Ramos (cell line): ENCODE results near the gene PLEKHG7.

Experiments used
- in situ Hi-C: fragments of 300-500 bp; cut with MboI; formaldehyde crosslinking; loops from one replicate; pipeline ENCODE4 v1.14.3; 2022; ENCODE audit warnings: low sequenced_read_pairs; ENCODE audit not compliant: unreplicated experiment

PLEKHG7 gene

DNA sequence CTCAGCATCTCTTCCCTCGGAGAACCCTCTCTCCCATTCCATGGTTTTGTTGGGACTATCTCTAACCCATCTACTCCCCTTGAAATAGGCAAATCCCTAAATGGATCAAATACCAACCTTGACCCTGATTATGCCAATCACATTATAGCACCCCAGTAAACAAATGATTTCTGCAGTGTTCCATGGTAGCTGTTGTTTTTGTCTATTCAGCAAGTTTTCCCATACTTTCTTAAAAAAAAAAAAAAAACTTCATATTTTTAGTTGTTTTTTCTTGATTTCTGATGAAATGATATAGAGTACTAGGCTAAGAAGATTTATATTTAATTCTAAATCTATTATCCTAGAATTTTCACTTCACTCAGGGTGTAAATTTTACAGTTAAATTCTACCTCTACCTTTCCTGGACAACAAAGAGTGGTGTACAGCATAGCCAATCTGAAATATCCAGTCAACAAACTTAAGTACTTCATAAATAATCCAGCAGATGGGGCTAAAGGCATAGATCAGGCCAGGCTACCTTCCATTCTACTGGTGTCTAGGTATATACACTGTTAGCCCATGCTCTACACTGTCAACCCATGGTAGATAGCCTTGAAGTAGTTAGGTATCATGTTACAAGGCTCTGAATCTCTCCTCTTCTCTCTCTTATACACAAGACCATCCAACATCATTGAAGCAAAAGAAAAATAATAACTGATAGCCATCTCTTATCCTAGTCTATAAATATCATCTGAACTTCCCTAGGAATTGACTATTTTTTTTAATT lies 82.2 kb downstream of the PLEKHG7 start:
- in situ Hi-C loops: loop anchor here (25.0 kb wide), 1 partner anchor 602 kb away; the partner anchor contains the start of gene NUDT4

DNA sequence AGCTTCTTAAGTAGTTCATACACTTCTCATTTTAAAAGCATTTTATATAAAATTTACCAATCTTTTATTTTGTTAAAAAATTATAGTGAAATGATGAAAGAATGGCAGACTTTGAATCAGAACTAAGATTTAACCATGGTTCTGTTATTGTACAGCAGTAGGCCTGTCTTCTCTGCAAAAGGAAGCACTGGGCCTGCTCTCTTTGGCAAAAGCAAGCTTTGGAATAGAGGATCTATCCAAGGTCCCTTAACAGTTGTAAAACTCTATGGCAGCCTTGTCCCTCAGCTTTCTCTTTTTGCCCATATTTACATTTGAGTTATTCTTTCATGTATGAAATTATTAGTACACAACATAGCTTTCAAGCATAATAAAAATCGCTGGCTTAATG lies 82.8 kb downstream of the PLEKHG7 start:
- in situ Hi-C loops: loop anchor here (25.0 kb wide), 1 partner anchor 602 kb away; the partner anchor contains the start of gene NUDT4

DNA sequence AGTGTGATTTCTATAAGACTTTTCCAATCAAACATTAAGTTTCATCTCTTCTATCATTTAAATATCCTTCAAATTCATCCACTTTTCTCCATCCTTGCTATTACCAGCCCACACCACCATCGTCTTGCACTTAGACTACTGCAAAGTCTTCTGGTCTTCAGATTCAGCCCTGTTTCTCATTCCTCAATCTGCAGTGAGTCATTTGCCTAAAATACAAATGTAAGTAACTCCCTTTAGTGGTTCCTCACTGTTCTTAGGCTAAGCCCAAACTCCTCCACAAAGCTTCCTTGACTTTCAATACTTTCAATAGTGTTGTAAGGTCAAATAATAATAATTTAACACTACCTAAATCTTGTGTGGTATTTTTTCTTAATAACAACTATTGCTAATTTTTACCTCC lies 83.3 kb downstream of the PLEKHG7 start:
- in situ Hi-C loops: loop anchor here (25.0 kb wide), 1 partner anchor 601 kb away; the partner anchor contains the start of gene NUDT4

DNA sequence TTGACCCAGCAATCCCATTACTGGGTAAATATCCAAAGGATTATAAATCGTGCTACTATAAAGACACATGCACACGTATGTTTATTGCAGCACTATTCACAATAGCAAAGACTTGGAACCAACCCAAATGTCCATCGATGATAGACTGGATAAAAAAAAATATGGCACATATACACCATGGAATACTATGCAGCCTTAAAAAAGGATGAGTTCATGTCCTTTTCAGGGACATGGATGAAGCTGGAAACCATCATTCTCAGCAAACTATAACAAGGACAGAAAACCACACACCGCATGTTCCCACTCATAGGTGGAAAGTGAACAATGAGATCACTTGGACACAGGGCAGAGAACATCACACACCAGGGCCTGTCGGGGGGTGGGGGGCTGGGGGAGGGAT lies 91.6 kb downstream of the PLEKHG7 start:
- in situ Hi-C loops: loop anchor here (25.0 kb wide), 1 partner anchor 593 kb away; the partner anchor contains the start of gene NUDT4

DNA sequence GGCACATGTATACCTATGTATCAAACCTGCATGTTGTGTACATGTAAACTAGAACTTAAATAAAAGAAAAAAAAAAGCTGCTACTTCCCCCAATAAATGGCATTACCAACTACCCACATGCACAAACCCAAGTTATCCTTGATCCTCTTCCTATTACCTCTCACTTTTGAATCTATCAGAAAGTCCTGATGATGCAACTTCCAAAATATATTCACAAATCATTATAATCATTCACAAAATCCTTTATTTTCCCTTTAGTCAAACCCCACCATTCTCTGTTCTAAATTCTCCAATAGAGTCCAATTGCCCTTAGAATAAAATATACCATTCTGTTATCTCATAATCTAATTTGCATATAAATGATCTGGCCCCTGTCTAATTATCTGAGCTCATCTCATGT lies 92.0 kb downstream of the PLEKHG7 start:
- in situ Hi-C loops: loop anchor here (25.0 kb wide), 1 partner anchor 592 kb away; the partner anchor contains the start of gene NUDT4

DNA sequence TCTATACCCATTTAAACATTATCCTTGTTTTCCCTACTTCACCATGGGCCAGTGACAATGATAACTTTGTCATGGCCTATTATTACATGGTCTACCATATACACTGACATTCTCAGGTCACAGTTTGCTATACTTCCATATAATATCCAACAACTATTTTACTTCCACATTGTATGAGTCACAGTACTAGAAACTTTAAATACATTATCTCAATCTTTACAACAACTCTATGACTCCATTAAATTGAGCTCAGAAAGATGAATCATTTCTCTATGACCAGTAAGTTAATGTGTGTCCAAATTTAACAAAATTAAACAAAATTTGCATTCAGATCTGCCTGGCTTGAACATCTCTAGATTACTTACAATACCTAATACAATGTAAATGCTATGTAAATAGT lies 93.9 kb downstream of the PLEKHG7 start:
- in situ Hi-C loops: loop anchor here (25.0 kb wide), 1 partner anchor 591 kb away; the partner anchor contains the start of gene NUDT4

DNA sequence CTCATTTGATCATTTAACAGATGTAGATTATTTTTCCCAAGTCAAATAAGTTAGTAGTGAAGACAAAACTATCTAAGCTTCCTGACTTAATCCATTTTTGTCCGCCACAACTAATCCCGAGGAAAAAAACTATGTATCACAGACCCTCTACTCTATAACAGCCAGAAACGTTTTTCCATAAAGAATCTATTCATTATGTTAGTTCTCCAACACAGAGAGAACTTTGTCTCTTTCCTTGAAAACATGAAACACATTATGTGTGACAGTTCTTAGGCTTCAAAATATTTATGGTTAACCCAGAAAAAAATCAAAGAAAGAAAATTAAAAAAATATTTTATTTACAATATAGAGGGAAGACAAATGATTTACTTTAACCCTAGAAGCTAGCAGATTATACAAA lies 100.1 kb downstream of the PLEKHG7 start:
- in situ Hi-C loops: no loop called here

DNA sequence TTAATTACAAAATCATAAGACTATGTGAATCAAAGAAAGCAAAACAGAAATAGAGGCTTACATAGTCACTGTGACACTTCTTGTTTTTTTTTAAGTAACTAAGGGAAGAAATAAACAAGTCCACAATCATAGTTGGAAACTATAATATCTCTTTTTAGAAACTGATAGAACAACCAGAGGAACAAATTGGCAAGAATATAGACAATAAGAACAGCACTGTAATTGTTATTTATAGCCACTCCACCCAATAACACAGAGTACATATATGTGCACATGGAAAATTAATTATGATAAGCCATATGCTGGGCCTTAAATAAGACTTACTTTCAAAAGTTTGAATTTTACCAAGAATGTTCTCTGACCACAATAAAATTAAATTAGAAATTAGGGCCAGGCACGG lies 101.1 kb downstream of the PLEKHG7 start:
- in situ Hi-C loops: no loop called here

DNA sequence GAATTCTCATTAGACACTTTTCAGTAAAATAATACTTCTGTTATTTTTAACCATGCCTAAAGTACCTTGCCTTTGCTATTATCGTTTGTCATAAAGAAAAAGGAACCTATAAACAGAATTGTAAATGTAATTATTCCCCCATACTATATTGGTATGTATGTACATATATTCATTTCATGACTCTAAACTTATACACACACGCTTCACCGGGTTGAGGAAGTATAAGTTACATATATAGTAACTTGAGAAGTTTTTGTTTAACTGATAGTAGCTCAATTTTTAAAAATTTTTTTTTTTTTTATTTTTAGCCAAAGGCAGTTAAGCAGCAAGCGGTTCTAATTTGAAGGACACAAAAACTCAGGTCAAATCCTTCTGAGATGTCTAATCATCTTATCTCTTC lies 107.6 kb downstream of the PLEKHG7 start:
- in situ Hi-C loops: no loop called here

DNA sequence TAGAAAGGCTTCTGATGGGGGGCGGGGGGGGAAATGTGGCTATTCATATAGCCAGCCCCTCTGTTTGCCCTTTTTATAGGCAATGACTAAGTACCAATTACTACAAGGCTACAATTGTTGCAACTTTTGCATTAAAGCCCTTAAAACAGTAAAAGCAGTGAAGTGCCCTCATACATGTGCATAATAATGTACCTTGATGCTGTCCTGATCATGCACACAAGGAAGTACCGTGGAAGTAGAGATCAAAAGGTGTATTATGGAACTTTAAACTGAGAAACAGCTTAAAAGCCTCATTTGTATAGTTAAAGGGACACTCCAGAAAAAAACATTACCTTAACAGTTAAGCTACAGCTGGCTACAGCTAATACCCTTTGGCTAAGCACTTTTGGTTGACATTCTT lies 111.8 kb downstream of the PLEKHG7 start:
- in situ Hi-C loops: no loop called here

DNA sequence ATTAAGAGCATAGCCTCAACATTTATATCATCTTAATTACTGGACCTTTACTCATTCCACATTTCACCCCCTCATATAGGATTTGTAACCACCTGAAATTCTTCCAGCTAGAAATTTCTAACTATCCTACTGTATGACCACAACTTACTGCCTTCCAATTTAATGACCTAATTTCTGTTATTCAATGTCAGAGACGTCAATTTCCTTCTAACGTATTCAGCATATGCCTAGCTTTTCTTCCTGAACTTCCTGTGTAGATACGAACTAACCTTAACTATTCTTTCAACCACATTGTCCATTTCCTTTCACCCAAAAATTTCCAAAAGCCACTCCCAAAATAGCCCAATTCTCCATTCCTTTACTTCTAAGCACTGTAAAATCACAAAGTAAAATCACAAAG lies 118.4 kb downstream of the PLEKHG7 start:
- in situ Hi-C loops: no loop called here
